Stimulated activated CD8-positive, alpha-beta memory T cell treated with anti-CD3 and anti-CD28 coated beads, Interleukin-7, amount 100 ng/mL, for 24 hours (primary cell): ENCODE results near the gene ARMH4.

Experiments
- DNase-seq: peaks from one replicate; pipeline ENCODE4 v3.0.0-alpha.2; 2020; ENCODE audit warnings: low read depth

Gene ARMH4

DNA sequence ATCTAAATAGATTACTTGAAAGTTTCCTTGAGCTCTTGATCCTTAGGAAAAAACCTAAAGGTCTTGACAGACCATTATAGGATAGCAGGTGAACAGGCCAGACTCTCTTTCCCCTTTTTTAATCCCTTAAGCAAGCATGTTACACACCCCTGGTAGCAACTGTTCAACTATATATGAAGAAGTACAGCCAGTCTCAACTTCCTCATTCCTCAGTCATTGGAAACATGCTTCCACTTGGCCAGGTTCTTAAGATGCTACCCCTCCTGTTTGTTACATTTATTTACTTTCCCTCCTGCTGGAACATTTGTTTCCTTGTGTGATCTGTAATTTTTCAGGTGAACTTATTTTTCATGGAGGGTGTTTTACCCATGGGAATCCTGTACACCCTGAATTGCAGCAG, 124.1 kb downstream of the ARMH4 start:
- DNase-seq = no peak

DNA sequence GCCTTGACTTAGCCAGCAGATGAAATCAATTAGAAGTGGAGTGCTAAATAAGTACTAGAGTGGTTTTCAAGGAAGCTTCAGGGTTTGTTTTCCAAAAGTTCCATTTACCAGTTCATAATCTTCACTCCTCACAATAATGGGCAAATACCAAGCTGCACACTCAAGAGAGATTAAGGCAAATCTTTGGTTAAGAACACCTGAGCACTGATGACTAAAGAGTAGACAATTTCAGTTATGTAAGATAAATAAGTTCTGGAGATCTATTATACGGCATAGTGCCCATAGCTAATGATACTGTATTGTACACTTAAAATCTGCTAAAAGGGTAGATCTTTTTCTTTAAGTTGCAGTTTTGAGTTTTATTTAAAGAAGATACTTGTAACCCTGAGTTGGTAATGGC, 125.0 kb downstream of the ARMH4 start:
- DNase-seq = no peak

DNA sequence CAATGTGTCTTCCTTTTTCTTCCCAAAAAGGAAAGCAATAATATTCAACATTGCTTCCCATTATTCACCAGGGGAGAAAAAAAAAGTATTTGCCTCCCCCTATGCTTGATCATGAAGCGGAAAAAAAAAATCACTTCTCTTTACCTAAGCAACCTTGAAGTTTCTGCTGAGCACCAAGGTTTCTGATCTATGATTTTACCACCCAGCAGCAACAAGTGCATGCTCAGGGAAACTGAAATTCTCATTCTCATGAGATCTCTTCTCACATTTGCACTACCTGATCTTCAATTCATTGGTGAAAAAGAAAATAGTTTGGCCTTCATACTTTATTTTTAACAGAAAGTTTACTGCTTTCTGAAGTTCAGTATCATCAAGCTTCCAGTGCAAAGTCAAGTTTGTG, 125.8 kb downstream of the ARMH4 start:
- no peak for DNase-seq

DNA sequence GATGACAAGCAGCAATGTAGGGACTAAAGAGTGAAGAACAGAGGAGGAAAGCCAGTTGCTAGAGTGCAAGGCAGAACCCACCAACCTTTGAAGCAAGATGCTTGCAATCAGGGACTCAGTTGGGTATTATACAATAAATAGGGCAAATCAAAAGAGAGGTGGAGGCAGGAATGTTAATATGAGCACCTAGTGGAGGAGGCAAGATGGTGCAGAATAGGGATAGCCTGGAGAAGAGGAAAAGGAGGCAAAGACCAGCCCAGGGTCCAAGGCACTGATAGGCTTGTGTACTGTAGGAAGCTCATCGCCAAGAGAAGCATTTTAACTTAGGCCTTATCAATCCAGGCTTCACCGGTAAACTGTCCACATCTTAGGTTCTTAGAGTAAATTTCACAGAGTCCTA, 137.2 kb downstream of the ARMH4 start:
- no peak for DNase-seq

DNA sequence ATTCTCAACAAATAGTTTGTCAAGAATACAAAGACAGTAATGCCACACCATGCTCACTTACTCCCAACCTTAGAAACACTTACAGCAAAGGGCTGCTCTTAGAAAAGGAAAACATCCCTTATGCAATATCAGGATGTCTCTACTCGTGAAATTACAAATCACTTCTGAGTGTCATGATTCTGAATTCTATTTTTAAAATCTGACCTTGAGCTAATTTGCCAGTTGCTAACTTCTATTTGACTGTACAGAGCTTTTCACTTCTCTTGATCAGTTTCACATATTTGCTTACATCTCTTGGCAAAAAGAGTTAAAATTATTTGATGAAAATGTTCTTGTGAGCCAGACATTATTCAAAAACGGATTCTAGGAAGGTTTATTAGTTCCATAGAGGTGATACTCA, 149.4 kb downstream of the ARMH4 start:
- DNase-seq = no peak

DNA sequence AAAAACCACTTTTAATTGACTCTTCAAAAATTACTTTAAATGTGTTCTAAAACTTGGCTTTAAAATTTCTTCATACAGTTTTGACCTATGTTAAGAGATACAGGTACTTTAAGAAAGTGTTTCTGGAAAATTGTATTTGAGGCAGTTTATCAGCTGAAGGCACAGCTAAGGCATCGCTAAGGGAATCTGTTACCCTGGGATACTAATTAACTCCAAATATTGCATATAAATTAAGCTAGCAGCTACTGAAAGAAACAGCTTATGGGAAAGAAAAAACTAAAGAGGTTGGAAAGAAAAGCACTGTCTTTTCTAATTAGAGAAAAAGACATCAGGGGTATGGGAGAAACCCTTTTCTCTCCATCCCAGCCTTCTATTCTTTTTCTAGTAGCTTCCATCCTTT, 152.0 kb downstream of the ARMH4 start:
- DNase-seq = no peak

DNA sequence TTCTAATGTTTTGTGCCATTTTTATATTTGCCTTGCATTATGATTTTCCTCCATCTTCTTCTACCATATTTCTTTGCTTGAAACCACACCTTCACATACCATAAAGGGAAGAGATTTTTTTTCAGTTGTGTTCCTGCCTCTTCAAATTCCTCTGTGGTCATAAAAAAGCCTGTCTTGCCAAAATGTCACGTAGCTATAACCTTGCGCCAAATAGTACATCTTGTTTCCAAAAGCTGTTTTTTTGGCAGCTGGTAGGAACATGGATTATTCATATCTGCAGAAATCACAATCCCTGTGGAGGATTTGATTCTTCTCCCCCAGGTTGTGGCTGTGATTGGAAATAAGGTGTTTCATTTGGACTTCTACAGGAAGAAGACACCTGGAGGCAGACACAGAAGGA, 152.5 kb downstream of the ARMH4 start:
- no peak for DNase-seq

DNA sequence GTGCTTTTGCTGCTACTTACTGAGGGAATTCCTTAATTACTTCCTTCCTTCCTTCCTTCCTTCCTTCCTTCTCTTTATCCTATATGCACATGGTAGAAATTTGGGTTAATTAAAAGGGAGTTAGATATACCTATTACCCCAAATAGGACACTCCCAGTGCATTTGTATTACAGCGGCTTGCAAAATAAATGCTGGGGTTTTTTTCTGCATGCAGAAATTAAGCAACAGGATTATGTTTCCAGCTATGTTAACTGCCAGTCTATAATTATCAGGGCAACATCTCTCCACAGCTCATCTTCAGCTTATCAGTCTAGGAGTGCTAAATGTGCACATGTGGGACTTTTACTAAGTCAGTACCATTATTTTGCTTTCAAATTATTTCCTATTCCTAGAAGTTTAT, 153.2 kb downstream of the ARMH4 start:
- no peak for DNase-seq

DNA sequence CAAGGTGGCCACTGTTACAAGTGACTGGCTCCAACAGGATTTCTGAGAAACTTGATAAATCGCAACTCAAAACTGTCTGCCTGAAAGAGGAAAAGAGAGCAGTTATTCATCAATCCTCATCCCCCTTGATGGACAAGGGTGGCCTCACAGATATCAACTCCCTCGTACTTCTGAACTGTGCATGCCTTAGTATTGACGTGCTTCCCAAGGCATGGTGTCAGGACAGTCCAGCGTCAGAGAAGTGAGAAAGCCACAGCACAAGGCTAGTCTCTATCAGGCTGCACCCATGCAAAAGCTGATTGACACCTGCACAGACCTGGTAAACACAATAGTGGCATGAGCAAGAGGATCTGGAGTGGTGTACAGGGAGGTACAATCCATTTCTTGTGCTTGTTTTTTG, 160.7 kb downstream of the ARMH4 start:
- DNase-seq = no peak

DNA sequence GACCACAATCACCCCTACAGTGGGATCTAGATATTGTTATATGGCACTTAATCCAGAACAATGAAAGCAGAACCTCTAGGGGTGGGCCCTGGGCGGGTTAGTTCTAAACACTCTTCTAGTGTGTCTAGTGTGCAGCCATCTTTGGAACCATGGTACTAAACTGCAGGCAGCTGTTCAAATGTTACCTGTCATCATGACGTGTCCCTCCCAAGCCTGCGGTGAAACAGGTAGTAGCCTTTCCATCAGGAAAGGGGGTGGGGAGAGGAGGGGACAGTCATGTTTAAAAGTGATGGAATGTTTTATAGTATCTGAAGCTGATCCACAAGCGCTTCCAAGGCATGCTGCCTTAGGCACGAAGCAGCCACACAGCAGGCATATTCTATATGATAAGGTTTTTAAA, 163.6 kb downstream of the ARMH4 start:
- no peak for DNase-seq

DNA sequence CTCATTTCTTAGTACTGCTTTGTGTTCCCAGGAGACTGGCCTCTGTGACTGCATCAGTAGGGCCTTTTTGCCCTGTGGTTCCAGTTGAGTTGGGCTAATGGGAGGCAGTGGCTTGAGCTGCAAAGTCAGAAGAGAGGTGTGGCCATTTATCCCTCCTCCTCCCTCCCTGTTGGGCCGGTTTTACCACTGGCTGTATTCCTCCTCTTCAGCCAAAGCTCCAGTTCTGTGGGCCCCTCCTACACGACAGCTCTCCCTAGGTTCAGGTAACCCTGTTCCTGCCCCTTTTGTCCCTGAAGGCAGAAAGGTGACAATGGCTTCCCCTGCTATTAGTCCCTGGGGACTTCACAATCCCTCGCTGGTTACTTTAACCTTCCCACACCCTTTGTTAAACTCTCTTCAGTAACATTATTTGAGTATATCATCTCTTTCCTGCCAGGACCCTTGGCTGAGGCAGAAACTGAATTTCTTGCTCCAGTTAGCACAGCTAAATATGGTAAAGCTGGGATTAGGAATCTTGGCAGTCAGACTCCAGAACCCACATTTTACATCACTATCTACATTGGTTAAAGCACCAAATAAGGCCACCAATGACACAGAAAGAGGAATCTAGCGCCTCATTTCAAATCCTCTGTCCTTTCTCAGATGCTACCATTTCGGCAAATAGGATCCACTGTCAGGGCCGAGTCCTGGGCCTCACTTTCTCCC, 164.3 kb downstream of the ARMH4 start:
- DNase-seq = no peak

DNA sequence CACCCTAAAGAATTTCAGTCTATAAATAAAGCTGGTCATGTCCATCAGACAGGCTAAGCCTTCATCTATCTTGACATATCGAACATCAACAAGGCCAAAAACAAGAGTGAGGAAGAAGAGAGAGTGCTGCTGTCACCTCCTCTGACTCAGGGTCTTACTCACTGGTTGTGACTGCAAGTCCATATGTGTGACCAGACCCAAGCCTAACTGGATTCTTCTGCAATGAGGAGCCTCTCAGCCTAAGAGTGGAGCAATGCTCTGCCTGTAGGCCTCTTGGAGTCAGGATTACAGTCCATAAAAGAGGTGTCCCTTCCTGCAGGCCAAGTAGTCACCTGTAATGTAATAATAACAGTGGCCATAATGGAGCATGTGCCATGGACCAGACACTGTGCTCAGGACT, 165.0 kb downstream of the ARMH4 start:
- no peak for DNase-seq

DNA sequence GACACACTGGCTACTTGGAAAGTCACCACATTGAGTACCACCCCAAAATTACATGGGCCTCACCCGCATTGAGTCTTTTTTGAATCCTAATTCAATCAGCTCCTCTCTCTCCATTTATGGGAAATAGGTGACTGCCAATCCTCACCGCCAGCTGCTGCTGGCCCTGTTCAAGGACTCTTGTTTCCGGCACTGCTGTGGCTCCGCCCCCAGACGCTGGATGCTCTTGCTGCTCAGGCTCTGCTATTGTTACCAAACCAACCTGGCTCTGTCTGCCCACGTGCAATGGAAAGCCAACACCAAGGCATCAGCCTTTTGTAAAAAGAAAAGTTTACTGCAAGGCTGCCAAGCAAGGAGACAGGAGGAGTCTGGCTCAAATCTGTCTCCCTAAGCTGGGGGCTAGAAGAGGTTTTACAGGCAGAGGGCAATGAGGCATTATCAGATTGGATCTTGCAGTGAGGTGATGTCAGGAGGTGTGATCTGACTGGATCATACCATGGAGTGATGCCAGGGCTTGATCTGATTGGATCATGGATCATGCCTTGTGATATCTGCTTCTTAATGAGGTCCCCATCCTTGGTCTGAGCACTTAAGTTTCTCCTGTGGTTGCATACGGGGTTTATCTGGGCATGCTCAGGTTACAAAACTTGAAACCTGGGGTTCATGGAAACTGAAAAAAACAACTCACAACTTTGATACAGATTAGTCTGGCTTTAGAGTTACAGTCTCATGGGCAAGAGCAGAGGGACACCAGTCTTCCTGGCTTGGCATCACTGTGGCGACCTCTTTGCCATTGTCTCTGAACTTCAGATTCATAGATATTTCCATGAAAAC, 169.0 kb downstream of the ARMH4 start:
- DNase-seq = no peak

DNA sequence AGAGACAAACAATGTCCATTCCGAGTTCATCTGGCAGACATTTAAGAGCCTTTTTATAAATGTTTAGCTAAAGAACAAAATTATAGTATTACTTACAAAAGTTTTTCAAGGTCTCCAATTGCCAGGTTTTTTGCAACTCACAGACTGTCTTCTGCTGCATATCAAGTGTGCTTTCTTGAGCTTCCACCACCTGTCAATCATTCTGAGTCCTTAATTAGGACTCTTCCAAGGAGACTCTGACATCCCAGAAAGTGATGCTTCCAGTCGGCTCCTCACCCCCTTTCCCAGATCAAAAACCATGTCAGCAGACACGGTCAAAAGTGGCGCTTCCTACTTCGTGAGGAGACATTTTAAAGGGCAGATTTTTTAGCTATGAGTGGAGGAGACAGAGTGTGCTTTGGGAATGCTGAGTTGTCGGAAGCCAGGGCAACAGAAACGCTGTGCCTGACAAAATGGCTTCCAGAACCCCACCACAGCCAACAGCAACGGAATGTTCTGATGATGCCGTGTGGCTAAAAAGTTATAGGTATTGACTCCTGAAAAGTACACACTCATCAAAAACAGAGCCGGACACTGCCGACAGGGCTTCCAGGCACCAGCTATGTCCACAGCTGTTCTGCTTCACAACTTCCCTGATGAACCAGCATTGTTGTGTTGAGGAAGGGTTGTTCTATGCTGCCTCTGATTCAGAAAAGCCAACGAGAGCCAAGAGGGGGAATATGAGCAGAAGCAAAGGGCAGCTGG, 170.0 kb downstream of the ARMH4 start:
- DNase-seq = no peak

DNA sequence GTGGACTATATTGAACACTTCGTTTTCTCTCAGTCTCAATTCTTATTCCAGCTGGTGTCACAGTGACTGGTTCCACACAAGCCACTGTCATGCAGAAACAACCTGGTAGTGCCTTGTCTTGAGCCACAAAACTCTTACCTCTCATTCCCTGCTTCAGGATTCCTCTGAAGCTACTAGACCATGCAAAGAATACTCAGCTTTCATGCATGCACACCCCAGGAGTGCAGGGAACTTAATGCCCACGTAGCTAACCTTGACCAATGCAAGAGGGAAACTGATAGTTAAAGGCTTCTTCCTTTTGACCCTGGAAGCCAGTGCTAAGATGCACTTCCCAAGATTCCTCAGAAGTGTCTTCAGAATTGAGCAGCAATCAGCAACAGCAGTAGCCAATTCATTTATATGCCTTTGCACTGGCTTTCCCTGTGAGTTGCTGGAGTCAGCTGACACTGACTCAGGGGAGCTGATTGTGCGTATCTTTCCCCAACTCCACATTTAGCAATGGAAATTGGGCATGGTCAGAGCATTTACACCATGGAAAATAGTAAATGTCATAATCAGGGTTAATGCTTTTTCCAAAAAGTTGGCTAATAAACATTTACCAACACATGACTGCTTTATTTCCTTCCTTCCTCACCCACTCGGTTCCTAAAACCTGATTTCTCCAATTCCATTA, 172.5 kb downstream of the ARMH4 start:
- no peak for DNase-seq

DNA sequence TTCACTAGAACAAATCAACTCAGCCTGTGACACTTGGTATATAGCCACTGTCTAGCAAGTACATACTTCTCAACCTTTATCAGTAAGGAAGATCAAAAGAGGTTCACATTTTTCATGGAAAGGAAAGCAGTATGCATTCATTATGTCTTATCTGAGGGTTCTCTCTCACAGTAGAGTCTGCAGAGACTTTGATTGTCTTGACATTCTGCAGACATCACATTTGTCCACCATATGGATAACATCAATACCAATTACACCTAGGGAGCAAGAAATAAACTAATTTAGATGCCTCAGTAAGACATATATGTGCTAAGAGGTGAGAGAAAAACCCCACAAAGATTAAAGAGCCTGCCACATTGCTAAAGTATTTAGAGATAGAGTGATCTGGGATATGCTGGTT, 175.3 kb downstream of the ARMH4 start:
- DNase-seq = no peak

DNA sequence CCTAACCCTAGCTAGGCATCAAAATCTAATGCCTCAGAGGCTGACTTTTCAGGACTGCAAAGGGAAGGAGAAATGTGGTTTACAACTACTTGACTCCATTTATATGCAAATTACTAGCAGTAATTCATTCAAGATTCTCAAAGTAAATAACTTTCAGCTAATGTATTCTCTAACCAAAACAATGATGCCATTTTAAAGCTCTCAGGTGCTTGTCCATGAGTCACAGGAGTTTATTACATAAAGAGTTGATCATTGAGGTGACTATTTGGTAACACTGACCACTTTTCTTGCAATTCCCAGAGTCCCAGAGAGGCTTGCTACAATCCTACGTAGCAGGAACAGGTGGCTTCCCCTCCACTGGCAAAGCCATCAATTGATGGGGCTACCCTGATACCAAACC, 177.1 kb downstream of the ARMH4 start:
- DNase-seq = no peak

DNA sequence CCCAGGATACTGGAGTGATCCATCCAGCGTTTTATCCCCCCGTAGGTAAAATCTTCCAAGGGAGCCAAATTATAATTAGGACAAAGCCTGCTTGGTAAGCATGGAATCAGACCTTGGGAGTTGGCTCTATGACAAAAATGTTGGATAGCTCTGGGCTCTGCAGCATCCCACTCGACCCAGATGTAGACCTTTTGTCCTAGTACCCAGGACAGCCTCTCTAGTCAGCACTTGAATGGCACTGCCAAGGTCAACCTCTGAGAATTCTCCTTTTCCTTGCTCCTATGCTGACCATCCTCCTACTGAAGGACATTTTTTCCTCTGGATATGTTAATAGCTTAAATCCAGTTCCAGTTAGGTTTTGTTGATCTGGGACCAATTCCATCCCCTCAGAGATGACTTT, 181.4 kb downstream of the ARMH4 start:
- DNase-seq = no peak

DNA sequence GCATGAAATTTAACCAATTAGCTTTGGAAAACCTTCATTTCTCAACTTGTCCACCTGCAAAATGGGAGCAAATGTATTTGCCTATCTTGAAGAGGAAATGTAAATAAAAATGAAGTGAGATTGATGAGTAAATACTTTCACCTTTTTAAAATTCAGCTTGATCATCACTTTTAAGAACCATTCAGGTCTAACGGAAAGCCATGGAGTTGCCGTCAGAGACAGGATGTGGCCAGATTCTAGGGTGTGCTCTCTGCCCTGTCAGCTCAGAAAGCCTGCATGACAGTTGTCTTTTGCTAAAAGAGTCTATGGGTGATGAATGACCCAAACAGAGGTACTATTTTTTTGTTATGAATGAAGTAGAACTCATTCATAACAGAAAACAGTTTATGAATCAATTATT, 181.8 kb downstream of the ARMH4 start:
- DNase-seq = no peak

DNA sequence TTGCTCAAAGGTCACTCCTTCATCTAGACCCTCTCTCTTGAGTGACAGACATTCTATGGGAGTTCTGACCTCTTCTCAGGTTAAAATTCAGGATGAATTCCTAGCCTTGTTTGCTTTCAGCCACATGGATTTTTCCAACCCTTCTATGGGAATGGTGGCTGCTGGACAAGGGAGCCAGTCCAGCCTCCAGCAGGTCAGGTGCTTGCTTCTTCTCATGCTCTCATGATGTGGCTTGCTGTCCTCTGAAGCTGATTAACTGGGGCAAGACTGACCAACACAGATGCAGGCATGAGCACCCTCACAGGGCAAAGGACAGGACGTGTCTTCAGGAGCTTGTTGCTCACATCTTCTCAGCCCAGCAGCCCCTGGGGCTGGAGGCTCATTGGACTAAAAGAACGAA, 188.9 kb downstream of the ARMH4 start:
- DNase-seq = no peak

DNA sequence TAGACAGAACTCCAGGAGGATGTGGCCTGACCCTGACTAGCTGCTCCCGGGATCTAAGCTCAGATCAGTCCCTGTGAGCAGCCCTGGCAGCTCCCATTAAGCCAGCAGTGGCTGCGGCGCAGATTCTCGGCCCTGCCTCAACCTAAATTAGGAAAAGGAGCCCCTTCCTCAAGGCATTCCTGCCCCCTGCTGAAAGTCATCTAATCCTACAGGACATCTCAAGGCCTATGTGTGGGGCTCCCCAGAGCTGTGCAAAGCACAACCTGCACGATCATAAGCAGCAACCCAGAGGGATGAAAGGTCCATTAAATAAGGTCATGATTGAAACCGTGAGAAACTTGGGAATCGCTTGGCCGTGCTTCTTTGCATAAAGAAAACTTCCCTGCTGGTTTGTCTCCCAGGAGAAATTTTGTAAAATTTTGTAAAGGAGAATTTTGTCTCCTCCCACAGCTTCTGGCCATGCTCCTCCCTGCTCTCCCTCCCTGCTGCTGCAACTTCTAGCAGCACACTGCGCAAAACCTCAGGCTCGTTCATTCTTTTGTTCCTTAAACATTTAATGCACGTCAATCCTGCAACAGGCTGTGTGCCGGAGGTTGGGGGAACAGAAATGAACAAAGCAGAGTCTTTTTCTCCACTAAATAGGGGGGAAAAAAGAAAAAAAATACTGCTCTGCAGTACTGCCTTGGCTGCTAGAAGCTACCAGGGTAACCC, 189.5 kb downstream of the ARMH4 start:
- DNase-seq = no peak

DNA sequence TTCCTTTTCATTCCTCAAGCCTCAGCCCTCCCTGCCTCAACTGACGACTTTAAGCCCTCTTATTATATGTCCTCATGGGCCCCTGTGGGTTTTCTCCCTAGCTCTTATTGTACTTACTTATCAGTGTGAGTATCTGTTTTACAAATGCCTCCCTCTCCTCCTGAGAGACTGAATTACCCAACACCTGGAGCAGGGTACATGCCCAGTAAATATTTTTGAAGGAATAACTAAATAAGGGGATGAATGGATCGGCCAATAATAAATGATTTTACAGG, 190.3 kb downstream of the ARMH4 start:
- DNase-seq = no peak
